IPS DF 4.7 (cell line): ENCODE measurements around the gene TAF9.
"Not testable (repeated sequence)": the region's sequence is repeated elsewhere in the genome, so short reads cannot be mapped to it uniquely, and the experiment has no call there.

Experiments used
- DNase-seq: peaks from one replicate; pipeline ENCODE4 v3.0.0-alpha.2; 2013; ENCODE audit warnings: low spot score; ENCODE audit errors: extremely low read depth

TAF9 gene

GRCh38 chr5:69369340-69370121, at the start of gene TAF9, which contains the start of the genes AK6 and RAD17:
TAF9 (minus strand) TSS chr5:69369520; CDS start chr5:69365737, 3,783 bp downstream.
AK6 (minus strand) TSS chr5:69369520; CDS start chr5:69369490, 30 bp downstream.
RAD17 (plus strand) TSS chr5:69369818; CDS start chr5:69372209, 2,391 bp downstream.
- peak; percentile 74 for DNase-seq

DNA sequence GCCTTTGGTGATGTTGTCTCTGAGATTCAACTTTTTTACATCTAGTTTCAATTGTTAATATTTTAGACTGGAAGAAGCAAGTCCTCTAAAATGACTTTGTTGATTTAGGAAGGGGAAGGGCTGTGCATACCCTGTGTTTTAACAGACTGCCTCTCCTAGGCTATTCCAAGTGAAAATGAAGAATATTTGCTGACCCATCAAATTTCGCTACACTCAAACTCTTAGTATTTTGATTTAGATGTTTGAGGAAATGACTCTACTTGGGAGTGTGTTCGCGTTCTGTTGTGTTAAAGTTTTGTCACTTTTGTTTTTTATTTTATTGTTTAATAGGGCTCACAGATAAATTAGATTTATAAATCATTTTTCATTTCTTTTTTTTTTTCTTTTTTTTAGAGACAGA, 49.2 kb upstream of the TAF9 start:
- DNase-seq: no peak

DNA sequence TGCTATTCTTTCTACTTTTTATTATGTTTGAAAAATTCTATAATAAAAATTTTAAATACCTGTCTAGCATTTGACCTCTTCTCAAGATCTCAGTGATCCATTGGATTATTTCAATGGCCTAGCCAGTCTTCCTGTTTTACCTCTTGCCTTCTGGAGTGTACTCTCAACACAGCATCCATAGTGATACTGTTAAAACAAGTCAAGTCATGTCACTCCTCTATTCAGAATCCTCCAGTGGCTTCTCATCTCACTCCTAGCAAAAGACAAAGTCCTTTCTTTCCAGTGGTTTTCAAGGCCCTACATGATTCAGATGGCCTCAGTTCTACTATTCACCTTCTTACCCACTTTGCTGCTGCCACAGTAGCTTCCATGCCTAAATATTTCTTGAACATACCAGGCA, 47.4 kb upstream of the TAF9 start:
- no peak for DNase-seq

GRCh38 chr5:69416180-69416579, 46.9 kb upstream of the TAF9 start:
- no peak for DNase-seq

GRCh38 chr5:69415584-69415958, 46.3 kb upstream of the TAF9 start:
- DNase-seq: no peak

DNA sequence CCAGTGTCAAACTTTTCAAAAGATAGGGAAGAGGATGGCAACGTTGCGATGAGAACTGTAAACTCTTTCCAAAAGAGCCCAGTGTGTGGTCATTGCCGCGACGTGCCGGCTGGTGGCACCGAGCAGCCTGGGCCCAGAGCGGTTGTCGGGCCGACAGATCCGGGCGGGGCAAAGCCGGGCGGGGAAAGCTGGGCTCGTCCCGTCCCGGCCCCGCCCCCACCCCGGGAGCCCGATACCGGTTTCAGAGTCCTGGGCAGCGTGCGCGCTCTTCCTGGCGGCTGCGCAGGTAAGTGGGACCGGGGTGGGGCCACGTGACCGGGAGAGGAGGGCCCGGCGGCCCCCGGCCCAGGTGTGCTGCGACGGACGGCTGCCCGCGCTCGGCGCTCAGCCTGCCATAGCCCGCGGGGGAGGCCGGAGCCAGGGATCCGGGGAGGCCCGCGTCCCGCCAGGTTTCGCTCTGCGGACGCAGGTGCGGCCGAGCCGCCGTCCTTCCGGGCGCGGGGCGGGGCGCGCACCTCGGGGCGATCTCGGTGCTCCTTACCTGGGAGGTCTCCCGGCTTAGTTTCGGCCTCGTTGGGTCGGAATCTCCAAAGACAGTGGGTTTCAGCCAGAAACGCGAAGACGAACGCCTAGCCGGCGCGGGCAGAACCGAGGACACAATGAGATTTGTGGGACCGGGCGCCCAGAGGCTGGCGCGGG, 45.7 kb upstream of the TAF9 start, which contains the start of gene MARVELD2:
Gene MARVELD2, plus strand, starts transcription at position 232 of the 699 bp plus-strand sequence. CDS start 4,270 bp downstream, outside the sequence.
- peak; percentile 49 for DNase-seq

GRCh38 chr5:69404659-69405330, 35.5 kb upstream of the TAF9 start:
- no peak for DNase-seq

DNA sequence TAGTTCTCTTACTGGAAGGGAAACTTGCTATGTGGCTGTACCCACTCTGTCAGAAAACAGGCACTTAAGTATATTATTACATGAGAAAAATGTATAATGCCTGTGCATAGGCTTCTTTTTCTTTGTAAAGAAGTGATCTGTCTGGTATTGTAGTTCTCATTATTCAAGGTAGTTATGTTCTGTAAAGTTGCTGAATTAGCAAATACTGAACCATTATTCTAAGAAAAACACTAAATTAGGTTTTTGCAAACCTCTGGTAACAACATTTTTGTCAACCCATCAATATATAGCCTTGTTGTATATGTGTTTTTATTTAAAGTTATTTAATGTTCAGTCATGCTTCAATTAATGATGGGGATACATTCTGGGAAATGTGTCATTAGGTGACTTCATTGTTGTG, 9.1 kb upstream of the TAF9 start:
- DNase-seq: no peak

GRCh38 chr5:69374911-69375446, 5.7 kb upstream of the TAF9 start:
- no peak for DNase-seq

GRCh38 chr5:69372394-69372793, 3.1 kb upstream of the TAF9 start:
- no peak for DNase-seq

- DNase-seq: not testable (repeated sequence)
Measured at GRCh38 chr5:69370335-69370734, 1.0 kb upstream of the TAF9 start.

DNA sequence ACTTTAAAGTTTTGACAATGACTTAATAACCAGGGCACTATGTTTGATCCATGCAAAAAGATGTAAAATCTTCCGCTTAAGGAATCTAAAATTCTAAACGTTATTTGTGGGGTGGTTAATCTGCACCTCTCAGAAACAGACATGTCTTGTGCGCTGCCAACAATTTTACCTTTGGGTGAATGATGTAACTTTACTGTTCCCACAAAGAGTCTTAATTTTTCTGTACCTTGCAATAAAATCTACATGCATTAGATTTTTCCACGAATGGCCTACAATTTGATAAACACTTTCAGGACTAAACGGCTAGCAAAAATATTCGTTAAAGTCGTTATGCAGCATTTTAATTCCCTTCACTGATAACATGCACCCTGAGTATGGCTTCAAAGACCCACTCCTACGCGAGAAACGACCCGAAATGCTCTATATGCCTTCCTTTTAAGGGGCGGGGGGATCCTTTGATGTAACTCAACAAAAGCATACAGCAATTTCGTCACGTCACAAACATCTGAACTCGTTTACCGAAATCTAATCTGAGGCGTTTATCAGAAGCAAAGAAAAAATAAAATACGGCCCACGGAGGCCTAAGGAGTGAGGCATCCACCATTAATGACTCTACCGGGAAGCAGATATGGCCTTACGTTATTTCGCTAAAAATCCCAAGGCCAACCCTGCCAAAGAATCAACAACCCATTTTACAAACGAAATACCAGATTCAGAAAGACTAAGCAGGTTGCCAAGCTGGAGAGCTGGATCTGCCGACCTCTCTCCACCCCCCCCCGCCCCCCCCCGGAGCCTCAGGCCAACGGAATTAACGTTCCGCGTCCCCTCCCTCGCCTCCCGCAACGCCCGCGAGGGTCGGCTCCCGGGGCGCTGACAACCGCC, 621 bp downstream of the TAF9 start:
- no peak for DNase-seq

- no peak for DNase-seq
Measured at GRCh38 chr5:69367697-69368279, 1.5 kb downstream of the TAF9 start.

DNA sequence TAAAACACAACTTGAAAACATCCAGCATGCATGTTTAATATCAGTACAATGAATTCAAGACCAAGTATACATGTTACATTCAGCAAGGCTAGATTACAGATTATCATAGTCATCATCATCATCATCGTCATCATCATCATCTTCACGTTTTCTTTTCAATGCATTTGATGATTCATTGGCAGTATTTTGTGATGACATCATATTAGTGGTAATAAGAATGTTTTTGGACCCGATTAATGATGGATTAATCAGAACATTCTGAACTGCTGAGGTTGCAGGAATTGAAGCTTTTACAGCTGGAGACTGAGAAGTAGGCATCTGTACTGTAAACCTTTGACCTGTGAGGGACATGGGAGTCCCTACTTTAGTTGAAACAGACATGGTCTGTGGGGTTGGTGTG, 4.5 kb downstream of the TAF9 start:
- no peak for DNase-seq

DNA sequence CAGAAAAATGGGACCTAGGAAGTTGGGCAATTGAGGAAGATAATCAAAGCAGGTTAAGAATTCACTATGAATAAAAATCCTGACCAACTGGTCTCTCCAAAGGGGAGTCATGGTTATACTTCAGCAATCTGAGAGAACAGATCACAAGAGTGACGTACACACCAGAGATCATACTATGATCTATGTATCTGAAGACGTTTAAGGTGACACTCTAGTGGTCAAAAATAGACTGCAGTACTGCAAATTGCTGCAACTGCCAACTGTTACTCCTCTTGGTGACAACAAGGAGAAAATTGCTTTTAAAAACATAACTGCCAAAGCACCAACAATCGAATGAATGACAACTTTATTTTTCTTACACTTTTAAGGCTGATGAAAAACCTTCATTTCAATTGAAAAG, 4.9 kb downstream of the TAF9 start:
- DNase-seq: no peak

- DNase-seq: no peak
Measured at GRCh38 chr5:69360442-69360841, 8.9 kb downstream of the TAF9 start.

DNA sequence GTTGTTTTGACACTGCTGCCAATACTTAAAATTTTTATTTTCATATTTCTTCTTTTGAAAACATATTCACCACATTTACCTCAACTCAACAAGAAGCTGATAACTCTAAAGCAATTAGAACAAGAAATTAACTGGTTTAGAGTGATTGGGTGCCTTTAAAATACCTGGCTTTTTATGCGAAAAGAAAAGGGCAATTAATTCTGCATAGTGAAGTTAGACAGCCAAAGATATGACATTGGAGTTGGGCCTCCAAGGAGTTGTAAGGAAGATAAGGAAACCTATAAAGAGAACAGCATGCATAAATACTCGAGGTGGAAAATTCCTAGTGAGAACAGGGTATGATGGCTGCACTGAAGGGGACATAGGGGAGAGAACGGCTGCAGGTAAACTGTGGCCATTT, 9.6 kb downstream of the TAF9 start:
- DNase-seq: no peak

GRCh38 chr5:69350664-69351063, 18.7 kb downstream of the TAF9 start:
- DNase-seq: no peak

DNA sequence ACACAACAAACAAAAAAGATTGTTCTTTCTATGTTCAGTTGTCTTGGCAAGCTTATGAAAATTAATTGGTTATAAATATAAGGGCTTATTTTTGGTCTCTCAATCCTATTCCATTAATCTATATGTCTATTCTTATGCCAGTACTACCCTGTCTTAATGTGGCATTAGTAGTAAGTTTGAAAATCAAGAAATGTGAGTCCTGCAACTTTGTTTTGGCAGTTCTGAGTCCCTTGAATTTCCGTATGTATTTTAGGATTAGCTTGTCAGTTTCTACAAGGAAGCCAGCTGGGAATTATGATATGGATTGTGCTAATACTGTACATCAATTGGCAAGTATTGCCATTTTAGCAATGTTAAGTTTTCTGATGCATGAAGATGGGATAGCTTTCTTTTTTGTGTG, 26.2 kb downstream of the TAF9 start:
- DNase-seq: no peak

GRCh38 chr5:69341520-69342161, 27.7 kb downstream of the TAF9 start:
- DNase-seq: no peak
